GM18907 (cell line): ENCODE data around the gene MAP2.

Experiments
- ATAC-seq: cut with Tn5 transposase; IDR thresholded peaks from one replicate; pipeline ENCODE4 v1.9.1; 2021; ENCODE audit warnings: mild to moderate bottlenecking, moderate library complexity; ENCODE audit not compliant: unreplicated experiment

The MAP2 gene

DNA sequence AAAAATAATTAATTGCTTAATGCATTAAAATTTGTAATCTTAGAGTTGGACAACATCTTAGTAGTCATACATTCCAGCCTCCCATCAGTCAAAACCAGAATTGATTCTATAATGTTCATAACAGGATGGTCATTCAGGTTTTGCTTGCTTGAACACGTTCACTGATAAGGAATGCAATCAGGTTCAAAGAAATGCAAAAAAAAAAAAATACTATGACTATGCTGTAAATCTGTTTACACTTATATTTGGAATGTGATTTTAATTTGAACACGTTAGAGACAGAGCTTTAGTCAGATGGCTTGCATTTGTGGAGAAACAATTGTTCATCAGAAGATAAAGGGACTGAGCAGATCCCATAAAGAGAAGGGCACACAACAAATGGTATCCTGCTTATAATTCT, 216.5 kb downstream of the MAP2 start:
- no peak for ATAC-seq

DNA sequence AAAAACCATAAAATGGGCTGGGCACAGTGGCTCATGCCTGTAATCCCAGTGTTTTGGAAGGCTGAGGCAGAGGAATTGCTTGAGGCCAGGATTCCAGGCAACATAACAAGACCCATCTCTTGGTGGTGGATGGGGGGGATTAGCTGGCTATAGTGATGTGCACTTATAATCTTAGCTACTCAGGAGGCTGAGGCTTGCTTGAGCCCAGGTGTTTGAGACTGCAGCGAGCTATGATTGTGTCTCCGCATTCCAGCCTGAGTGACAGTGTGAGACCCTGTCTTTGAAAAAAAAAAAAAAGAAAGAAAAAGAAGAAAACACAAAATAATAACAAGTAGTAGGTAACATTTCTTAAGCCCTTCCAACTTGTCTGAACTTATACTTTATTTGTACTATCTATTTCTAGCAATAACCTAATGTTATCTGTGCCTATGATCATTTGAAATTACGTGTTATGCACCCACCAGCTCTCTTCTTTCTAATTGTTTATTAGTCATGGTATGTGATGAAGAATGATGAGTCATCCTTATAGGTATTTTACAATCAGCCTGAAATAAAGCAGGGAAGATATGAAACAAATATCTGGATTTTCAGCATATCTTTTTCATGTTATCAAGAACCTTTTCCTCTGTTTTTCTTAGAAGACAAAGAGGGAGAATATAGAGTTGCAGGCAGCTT, 218.4 kb downstream of the MAP2 start:
- ATAC-seq, result no peak

DNA sequence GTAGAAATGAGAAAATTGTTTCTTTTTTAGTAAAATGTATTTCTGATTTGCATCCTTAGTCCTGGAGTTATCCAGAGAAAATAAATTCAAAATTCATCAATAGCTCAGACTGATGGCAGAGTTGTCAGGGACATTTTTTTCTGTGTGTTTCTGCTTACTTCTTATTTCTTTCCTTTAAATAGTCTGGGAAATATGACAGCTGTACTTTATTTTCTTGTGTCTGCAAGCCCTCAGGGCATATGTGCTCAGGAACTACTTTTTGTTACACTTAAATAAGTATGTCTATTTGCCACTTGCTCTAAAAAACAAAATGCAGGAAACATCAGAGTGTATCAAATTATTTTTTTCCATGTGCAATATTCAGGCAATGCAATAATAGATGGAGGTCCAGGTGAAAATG, 221.0 kb downstream of the MAP2 start:
- no peak for ATAC-seq

DNA sequence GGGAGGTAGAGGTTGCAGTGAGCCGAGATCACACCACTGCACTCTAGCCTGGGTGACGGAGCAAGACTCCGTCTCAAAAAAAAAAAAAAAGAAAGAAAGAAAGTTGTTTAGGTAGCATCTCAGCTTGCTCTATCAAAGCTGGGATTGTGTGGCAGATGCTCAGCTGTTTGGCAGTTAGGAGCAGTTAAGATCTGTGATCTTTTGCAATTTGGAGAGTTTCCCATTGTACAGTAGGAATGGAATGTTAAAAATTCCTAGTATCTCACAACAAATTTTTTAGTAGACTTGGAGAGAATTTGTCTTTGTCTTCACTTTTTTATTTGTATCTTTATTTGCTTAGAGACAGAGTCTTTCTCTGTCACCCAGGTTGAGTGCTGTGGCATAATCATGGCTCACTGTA, 224.9 kb downstream of the MAP2 start:
- no peak for ATAC-seq

DNA sequence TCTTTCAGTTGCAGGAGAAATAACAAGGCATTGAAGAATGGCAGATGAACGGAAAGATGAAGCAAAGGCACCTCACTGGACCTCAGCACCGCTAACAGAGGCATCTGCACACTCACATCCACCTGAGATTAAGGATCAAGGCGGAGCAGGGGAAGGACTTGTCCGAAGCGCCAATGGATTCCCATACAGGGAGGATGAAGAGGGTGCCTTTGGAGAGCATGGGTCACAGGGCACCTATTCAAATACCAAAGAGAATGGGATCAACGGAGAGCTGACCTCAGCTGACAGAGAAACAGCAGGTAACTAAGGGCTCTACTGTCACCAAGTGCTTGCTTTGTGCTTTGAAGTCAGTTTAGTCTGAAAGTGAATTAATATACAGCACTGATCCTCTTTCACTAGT, 229.3 kb downstream of the MAP2 start:
- no peak for ATAC-seq

DNA sequence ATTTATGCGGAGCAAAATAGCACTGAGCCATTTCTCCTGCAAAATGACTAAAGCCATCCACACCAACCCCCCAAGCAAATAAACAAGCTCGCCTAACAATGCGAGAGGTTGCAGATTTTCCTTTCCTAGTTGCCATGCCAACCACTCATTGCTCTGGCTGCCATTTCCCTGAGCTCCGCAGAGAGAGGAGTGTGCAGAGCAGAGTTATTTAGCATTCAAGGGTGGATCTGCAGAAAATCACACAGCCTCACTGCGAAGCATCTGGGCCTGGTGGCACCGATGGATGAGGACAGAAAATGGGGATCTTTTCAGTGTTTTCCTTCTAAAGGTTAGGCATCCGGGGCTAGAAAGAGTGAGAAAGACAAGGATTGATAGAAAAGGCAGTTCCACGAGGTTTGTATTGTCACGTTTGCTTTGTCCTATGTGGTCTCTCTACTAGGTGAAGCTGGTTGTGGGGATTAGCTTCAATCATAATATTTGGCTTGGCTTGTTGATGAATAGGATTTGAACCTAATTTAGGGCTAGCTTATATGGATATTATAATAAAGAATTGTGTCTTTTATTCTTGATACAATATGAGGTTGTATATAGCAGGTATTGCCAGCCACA, 237.5 kb downstream of the MAP2 start:
- ATAC-seq, result no peak

DNA sequence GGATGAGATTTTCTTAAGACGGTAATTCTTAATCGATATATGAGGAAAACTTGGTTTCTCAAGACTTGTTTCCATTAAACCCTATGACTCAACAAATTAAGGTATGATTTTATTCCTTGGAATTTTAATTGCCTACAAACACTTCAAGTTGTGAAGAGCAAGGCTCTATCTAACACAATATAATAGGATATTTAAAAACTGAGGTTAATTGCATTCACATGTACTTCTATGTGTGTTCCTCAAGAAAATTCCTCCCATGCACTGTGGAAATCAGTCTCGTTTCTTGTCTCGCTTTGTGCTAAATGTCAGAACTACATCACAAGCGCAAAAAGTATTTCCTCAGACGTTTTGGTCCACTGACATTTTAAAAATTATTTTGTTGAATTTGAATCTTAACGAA, 238.2 kb downstream of the MAP2 start:
- ATAC-seq, result no peak

DNA sequence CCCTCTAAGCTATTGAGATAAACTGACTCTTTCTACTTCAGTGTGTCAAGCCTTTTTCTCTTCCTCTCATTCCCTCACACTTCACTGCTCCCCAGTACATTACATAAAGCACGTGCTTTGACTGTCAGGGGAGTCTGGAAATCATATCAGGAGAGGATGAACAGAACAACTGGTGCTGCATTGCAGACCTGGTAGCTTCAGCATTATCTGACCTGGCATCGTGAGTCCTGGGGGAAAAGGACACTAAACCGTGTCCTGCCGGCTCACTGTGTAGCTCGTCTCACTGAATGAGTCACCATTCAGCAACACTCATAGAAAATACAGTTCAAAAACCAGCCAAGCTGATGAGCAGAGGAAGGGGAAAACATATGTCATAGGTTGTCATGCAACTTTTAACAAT, 239.3 kb downstream of the MAP2 start:
- ATAC-seq, result no peak

DNA sequence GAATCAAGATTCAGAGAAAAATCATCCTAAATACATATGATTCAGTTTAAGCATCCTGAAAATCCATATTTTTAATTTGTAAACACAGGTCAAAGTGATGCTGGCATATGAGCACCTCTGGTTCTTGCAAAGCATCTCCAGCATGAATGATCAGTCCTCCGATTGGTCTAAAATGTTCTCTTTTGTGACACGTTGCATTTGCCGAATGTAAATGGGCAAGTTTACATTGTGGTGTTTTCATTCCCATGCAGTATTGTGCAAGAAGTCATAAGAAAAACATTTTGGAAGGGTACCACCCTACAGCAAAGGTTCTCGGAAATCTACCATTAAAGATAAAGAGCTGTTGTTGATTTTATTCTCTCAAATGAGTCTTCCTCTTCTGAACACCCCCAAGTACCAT, 239.8 kb downstream of the MAP2 start:
- no peak for ATAC-seq

DNA sequence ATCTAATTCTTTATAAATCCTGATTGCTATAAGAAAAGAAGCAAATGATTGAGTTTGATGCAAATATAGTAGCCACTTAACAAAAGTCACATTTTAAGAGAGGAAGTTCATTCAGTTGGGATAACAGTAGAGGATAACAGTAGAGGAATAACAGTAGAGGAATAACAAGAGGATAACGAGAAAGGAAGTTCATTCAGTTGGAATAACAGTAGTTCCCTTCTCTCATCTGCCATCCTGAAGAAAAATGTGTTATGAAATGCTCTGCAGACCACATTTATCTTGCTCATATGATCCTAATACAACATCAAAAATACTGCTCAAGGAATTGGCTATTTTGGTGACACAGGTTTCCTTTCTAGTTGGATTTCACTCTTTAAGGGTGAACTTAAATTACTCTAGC, 242.4 kb downstream of the MAP2 start:
- no peak for ATAC-seq

DNA sequence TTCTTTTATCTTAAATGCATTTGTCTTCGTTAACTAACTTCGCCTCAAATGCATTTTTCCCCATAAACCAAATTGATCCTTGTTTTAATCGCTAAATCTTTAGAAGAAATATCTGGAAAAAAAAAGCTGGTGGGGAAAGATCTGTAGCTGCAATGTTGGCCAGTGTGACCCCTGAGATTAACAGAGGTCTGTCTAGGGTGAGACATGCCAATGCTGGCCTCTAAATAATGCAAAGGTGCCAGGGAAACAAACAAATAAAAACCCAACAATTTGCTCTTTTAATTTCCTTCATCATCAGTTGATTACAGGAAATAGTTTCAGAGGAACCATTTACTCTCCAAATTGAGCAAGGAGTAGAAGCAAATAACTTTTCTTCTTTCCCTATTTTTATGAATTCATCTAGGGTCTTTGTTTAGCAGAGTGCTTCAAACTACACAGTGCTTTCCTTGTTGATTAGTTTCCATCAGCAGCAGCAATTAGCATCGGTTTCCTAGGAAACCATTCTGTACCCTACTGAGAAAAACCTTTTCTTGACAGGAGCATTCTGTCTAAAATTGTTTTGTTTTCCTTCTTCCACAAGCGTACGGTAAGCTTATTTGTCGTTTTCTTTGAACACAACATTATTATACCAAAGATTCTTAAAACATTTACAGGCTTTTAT, 247.3 kb downstream of the MAP2 start:
- no peak for ATAC-seq

DNA sequence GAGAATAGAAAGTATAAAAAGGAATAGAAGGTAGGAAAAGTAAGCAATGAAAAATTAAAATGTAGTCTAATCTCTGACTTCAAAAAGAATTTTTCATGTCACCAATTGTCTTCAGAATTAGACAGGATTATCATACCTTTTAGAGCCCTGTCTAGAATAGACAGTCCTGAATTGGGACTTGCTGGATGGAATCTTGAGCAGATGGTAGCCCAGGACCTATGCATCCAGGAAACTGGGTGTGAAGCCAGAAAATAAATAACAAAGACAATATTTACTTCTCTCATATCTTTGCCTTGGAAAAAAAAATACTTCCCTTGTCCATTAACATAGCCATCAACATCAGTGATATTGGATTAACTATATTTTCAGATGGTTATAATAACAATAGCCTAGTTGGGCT, 250.0 kb downstream of the MAP2 start:
- ATAC-seq, result no peak

DNA sequence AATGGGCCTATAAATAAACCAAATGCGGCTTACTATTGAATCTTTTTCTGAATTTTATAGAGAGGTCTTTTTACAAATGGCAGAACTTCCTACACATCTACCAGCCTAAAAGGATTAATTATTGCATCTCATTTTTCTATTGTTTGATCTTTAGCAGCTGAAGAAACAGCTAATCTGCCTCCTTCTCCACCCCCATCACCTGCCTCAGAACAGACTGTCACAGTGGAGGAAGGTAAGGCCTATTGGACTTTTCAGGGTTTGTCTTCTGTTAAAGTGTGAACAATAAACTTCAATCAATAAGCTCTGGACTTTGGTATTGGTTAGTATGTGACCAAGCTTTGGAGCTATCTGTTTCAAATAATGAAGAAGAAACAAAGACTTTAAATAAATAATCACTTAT, 256.7 kb downstream of the MAP2 start:
- ATAC-seq, result no peak

DNA sequence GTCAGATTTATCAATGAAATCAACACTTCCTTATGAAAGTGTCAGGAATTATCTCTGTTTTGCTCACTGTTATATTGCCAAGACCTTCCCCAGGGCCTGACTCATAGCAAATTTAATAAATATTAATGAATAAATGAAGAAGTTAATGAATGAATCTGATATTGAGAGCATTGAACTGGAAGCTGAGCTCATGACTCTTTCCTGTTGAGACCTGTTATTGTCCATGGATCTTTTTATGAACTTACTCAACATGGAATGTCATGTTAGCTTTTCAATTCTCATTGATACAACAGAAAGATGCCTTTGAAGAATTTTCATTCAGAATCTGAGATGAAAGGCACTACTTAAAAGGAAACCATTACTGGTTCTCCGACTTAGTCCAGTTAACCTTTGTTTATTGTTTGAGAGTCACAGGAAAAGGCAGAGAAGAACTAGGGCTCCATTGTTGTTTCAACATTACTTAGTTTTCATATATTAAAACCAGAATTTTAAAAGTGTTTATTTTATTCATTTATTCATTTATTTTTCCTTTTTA, 257.4 kb downstream of the MAP2 start:
- ATAC-seq, result no peak

DNA sequence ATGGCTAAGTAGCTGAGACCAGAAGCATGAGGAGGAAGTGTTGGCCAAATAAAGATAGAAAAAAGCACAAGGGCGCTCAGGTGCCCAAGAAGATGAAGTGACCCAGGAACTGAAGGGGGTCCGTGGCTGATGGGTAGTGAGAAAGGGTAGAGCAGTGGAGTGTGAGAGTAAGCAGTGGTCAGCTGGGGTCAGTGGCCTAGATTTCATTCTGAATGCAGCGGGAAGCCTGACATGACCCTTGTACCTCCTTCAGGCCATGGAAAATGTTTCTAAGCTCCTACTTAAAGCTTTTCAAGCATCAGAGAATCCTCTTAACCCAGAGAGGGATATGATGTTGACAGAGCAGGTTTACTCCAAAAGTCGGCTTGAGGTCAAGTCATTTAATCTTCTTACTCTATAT, 258.8 kb downstream of the MAP2 start:
- no peak for ATAC-seq

DNA sequence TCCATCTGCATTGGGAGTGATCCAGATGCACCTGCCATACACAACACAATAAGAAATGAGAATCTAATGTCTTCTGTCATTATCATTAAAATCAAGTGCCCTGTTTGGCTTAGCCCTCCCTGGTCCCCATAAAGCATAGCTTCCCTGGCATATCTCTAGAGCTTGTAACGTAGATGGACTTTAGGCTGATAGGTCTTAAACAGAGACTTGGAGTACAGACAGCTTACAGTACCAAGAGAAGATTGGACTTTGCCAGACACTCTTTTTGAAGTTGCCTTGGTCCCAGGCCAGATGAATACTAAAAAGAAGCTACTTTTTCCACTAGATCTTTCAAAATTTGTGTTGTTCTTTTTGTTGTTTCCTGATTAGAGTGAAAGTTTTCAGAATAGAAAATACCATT, 261.5 kb downstream of the MAP2 start:
- ATAC-seq, result no peak

DNA sequence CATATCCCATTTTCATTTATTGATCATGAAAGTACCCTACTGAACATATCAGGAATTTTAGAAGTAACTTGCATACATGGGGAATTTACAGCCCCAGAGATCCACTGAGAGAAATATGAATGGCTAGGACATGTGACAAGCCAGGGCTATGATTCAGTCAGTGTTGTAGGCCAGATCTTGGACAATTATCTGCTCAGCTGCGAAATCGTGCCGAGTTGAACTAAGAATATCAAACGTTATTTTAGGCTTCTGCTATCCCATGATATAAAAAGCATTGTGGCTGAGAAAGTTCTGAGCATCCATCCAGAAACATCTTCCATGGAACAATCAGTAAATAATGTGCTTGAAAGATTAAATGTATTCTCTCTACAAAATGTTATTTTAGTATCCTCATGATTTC, 262.1 kb downstream of the MAP2 start:
- ATAC-seq, result no peak

DNA sequence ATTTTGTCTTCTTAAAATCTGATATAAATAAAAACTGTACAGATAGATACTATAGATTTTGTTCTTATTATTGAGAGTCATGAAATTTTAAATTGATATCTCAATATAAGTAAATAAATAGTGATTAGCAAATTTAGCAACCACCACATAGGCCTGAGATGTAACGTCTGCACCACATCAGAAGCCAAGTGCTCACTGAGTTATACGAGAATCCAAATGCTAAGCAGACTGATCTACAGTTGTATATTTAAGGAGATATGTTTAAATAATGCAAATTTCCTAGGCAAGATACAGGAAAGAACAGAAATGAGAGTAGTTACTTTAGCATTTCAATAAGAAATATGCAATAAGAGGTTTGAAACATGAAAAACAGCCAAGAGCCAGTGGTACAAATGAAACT, 262.6 kb downstream of the MAP2 start:
- ATAC-seq, result no peak

DNA sequence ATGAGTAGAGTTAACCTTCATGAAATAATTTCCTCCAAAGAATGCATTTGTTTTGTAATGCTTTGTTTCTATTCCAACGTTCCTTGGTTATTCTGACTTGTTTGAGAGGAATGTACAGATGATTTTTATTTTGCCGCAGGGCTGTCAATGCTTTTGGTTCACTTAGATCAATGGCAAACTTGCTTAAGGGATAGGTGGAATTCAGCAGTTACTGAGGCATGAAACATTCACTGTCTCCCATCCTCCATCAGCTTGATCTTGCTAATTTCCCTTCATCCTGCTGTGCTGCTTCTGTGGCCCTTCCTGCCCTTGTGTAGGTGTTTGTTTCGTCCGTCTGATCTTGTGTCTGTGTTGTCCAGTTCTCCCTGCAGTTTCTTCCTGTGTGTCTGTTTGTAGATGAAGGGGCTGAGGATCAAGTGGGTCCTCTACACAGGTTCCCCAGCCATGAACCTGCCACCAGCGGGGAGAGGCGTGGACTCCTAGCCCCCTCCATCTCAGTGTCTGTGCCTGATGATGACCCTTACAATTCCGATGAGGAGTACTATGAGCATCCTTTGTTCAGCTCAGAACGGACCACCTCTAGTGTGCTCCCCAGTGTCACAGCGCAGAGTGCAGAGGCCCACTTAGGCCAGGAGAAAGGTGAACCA, 263.6 kb downstream of the MAP2 start:
- no peak for ATAC-seq

DNA sequence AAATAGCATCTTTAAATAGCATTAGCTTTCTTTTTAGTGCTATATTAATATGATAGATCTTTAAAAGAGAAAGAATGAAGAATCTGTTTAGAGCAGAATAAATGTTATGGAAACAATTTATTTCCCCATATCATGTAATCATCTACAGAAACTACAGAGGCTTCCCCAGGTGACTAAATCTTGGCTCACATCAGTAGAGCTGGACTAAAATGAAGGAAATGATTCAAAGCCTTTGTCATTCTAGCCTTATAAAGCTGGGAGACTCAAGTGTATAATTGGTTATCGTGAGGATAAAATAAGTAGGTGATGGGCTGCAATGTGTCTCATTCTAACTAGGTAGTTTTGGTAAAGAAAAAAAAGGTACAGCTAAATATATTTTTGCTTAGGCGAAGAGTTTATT, 264.5 kb downstream of the MAP2 start:
- ATAC-seq, result no peak

DNA sequence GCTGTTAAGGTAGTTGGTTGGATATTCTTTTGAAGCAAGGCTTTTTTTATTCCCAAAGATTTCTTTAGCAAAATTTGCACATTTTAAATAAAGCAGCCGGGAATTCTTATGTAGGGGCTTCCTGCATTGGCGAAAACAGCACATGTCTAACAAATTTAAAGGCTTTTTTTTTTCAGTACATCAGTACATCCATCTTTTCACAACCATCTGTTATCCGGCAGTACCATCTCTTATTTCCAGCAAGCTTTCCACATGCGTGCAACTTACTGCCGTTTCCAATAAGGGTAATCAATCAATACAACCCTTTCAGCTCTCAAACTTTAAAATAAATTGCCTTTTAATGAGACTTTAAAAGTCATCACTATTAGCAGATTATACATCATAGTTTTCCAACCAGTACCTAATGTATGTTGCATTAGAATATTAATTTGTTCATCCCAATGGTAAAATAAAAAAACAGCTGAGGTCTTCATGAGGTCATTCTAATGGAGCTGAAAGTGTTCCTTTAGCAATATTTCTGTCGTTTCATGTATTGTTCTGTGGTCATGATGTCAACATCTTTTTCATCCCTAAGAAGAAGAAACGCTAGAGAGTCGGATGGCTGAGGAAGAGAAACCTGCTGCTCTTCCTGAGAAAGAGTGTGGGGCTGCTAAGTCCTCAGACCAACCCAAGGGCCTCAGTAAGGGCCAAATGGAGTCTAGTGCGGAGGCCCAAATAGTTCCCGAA, 266.3 kb downstream of the MAP2 start:
- no peak for ATAC-seq
